ENCODE measurements around the gene GLOD4. TPM values are rescaled to one million over a fixed set of nuclear protein-coding genes. Genes with fewer than 3 reads are reported as not detected.

The GLOD4 gene
- total and polyA plus RNA-seq, 5 experiments from 2014 or later: 79.9 to 97.4 (median 96.2) TPM

- POLR2A ChIA-PET: no interaction called here
- Mint-ChIP-seq H3K27me3 (no peaks in the 10 kb centered on the region), H3K9me3 (no peaks in the 10 kb centered on the region), H3K4me3 (no peak overlapping the region), H3K27ac (peak overlapping the region in 2 of 10 donors; percentile 11 to 73), H3K4me1 (peaks cover 10 to 27% (median 15%) of the 10 kb centered on the region in 4 donors), H3K36me3 (peaks cover 0 to 79% (median 5%) of the 10 kb centered on the region in 3 donors)
- ATAC-seq (no peak), DNase-seq (no peak)
Measured at GRCh38 chr17:743139-743538, 38.9 kb downstream of the GLOD4 start.

- Mint-ChIP-seq H3K27ac (peak overlapping the region in 5 of 10 donors; percentile 18 to 72 (median 47)), H3K36me3 (peaks cover 0 to 71% (median 5%) of the 10 kb centered on the region in 3 donors), H3K27me3 (no peaks in the 10 kb centered on the region), H3K4me3 (no peak overlapping the region), H3K4me1 (peaks cover 5 to 24% (median 12%) of the 10 kb centered on the region in 4 donors), H3K9me3 (no peaks in the 10 kb centered on the region)
- DNase-seq (no peak), ATAC-seq (no peak)
- POLR2A ChIA-PET: no interaction called here
Measured at GRCh38 chr17:742147-742793, 39.8 kb downstream of the GLOD4 start.

- H3K4me3 Mint-ChIP-seq: peak overlapping the region in 3 of 10 donors; percentile 0 to 16 (median 6)
- peaks cover 0 to 56% (median 5%) of the 10 kb centered on the region in 3 donors for H3K36me3 Mint-ChIP-seq
- no peaks in the 10 kb centered on the region for H3K27me3 Mint-ChIP-seq
- POLR2A ChIA-PET: interaction anchor here (0.8 kb wide), 1 partner anchor 12 kb away, joined by 3 read pairs; the partner anchor contains the start of gene GEMIN4
- H3K4me1 Mint-ChIP-seq: peaks cover 5 to 24% (median 12%) of the 10 kb centered on the region in 4 donors
- DNase-seq (peak in 2 of 10 donors; percentile 10 to 27), ATAC-seq (peak; percentile 68)
- H3K9me3 Mint-ChIP-seq: no peaks in the 10 kb centered on the region
- H3K27ac Mint-ChIP-seq: peak overlapping the region; percentile 44 to 90 (median 66)
Measured at GRCh38 chr17:740240-741017, 41.7 kb downstream of the GLOD4 start.

GRCh38 chr17:737561-738113 lies 44.4 kb downstream of the GLOD4 start:
- peaks cover 13 to 29% (median 20%) of the 10 kb centered on the region in 4 donors for H3K4me1 Mint-ChIP-seq
- H3K36me3 Mint-ChIP-seq: peaks cover 0 to 30% (median 0%) of the 10 kb centered on the region in 3 donors
- H3K4me3 Mint-ChIP-seq: no peak overlapping the region
- ATAC-seq (no peak), DNase-seq (no peak)
- H3K9me3 Mint-ChIP-seq: no peaks in the 10 kb centered on the region
- H3K27ac Mint-ChIP-seq: no peak overlapping the region
- no peaks in the 10 kb centered on the region for H3K27me3 Mint-ChIP-seq
- POLR2A ChIA-PET: interaction anchor here (0.6 to 1.4 kb wide), 2 partner anchors 12 to 53 kb away, joined by 3 read pairs; no protein-coding TSS in a partner anchor

- ATAC-seq (no peak), DNase-seq (no peak)
- no peaks in the 10 kb centered on the region for H3K27me3 Mint-ChIP-seq
- H3K4me3 Mint-ChIP-seq: peak overlapping the region; percentile 80 to 92 (median 85)
- peaks cover 0 to 5% (median 0%) of the 10 kb centered on the region in 3 donors for H3K36me3 Mint-ChIP-seq
- H3K9me3 Mint-ChIP-seq: no peaks in the 10 kb centered on the region
- H3K27ac Mint-ChIP-seq: peak overlapping the region in 6 of 10 donors; percentile 20 to 74 (median 55)
- POLR2A ChIA-PET: interaction anchor here (1.4 kb wide), 1 partner anchor 17 kb away, joined by 9 read pairs; the partner anchor contains the start of gene GEMIN4
- peaks cover 8 to 24% (median 13%) of the 10 kb centered on the region in 4 donors for H3K4me1 Mint-ChIP-seq
Measured at GRCh38 chr17:733743-734142, 48.3 kb downstream of the GLOD4 start.

- H3K27ac Mint-ChIP-seq: peak overlapping the region in 8 of 10 donors; percentile 36 to 86 (median 72)
- ATAC-seq (peak; percentile 38 to 59), DNase-seq (peak in 5 of 10 donors; percentile 5 to 36 (median 13))
- POLR2A ChIA-PET: interaction anchor here (1.4 kb wide), 1 partner anchor 18 kb away, joined by 9 read pairs; the partner anchor contains the start of gene GEMIN4
- no peaks in the 10 kb centered on the region for H3K36me3 Mint-ChIP-seq
- peaks cover 6 to 24% (median 11%) of the 10 kb centered on the region in 4 donors for H3K4me1 Mint-ChIP-seq
- H3K4me3 Mint-ChIP-seq: peak overlapping the region; percentile 80 to 92 (median 85)
- no peaks in the 10 kb centered on the region for H3K9me3 Mint-ChIP-seq
- peaks cover 0 to 2% (median 0%) of the 10 kb centered on the region in 5 donors for H3K27me3 Mint-ChIP-seq
Measured at GRCh38 chr17:732902-733720, 49.0 kb downstream of the GLOD4 start.

GRCh38 chr17:732067-732901 lies 49.8 kb downstream of the GLOD4 start, which contains the start of gene TLCD3A:
TSS of gene TLCD3A (plus strand) at chr17:732596. CDS start at chr17:732648, 52 bp downstream.
- POLR2A ChIA-PET: interaction anchor here (1.4 kb wide), 1 partner anchor 19 kb away, joined by 9 read pairs; the partner anchor contains the start of gene GEMIN4
- DNase-seq (peak; percentile 21 to 70 (median 40)), ATAC-seq (peak; percentile 70 to 82)
- Mint-ChIP-seq H3K36me3 (no peaks in the 10 kb centered on the region), H3K4me1 (peaks cover 6 to 24% (median 11%) of the 10 kb centered on the region in 4 donors), H3K27me3 (peaks cover 0 to 4% (median 0%) of the 10 kb centered on the region in 5 donors), H3K4me3 (peak within 1 kb of the TSS; percentile 80 to 92 (median 85)), H3K9me3 (no peaks in the 10 kb centered on the region), H3K27ac (peak within 1 kb of the TSS in 9 of 10 donors; percentile 29 to 86 (median 67))

GRCh38 chr17:731644-732066 lies 50.4 kb downstream of the GLOD4 start:
- Mint-ChIP-seq H3K9me3 (no peaks in the 10 kb centered on the region), H3K4me1 (peaks cover 6 to 24% (median 11%) of the 10 kb centered on the region in 4 donors), H3K36me3 (no peaks in the 10 kb centered on the region), H3K27ac (peak overlapping the region in 5 of 10 donors; percentile 29 to 48 (median 35)), H3K27me3 (peaks cover 0 to 5% (median 0%) of the 10 kb centered on the region in 5 donors), H3K4me3 (peak overlapping the region; percentile 65 to 86 (median 72))
- DNase-seq (no peak), ATAC-seq (peak in 1 of 2 donors; percentile 22)
- POLR2A ChIA-PET: no interaction called here

- DNase-seq (no peak), ATAC-seq (no peak)
- Mint-ChIP-seq H3K4me3 (peak overlapping the region in 1 of 10 donors; percentile 34), H3K27me3 (peaks cover 0 to 6% (median 0%) of the 10 kb centered on the region in 5 donors), H3K27ac (no peak overlapping the region), H3K36me3 (no peaks in the 10 kb centered on the region), H3K4me1 (peaks cover 6 to 21% (median 10%) of the 10 kb centered on the region in 4 donors), H3K9me3 (no peaks in the 10 kb centered on the region)
- POLR2A ChIA-PET: interaction anchor here (0.6 kb wide), 1 partner anchor 356 kb away, joined by 3 read pairs; no protein-coding TSS in a partner anchor
Measured at GRCh38 chr17:728911-729310, 53.2 kb downstream of the GLOD4 start.

GRCh38 chr17:726271-726919 lies 55.7 kb downstream of the GLOD4 start:
- Mint-ChIP-seq H3K27me3 (peaks cover 0 to 6% (median 0%) of the 10 kb centered on the region in 5 donors), H3K36me3 (no peaks in the 10 kb centered on the region), H3K4me3 (no peak overlapping the region), H3K27ac (no peak overlapping the region), H3K9me3 (no peaks in the 10 kb centered on the region), H3K4me1 (peaks cover 0 to 9% (median 0%) of the 10 kb centered on the region in 4 donors)
- ATAC-seq (no peak), DNase-seq (no peak)
- POLR2A ChIA-PET: no interaction called here

Measured in naive thymus-derived CD8-positive, alpha-beta T cell (primary cell).